OCI-LY1 (cell line): ENCODE measurements around the gene PTPRN2.

Experiments
- CTCF ChIP-seq: fragments of 200-600 bp; sonication (generic), shearing (Covaris generic); IDR thresholded peaks from 2 replicates; pipeline ENCODE4 v1.5.1; 2017; ENCODE audit warnings: mild to moderate bottlenecking, antibody characterized with exemption, low read length, moderate library complexity, mixed read lengths
- EZH2 ChIP-seq: fragments of 200-600 bp; sonication (generic), shearing (Covaris generic); IDR thresholded peaks from 2 replicates; pipeline ENCODE4 v1.8.0; 2017; ENCODE audit warnings: borderline replicate concordance, mixed run types, mild to moderate bottlenecking, antibody characterized with exemption, low read length, moderate library complexity, mixed read lengths

DNA sequence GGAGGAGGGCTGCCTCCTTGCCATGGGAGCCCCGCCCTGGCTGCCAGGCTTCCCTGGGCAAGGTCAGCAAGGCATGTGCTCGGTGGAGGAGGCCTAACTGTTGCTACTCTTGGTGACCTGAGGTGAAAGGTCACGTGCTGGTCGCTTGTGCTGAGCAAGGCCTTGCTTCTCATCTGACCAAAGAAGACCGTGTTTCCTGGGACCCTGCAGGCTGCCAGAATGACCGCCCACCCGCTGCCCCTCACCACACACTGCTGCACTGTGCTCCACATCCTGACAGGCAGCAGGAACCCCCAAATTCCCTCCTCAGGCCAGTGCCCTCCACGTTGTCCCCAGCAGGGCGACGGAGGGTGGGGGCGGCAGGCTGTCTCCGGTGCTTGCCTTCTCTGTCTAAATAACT lies 808.4 kb downstream of the PTPRN2 start:
- no peak for TF ChIP-seq EZH2
- no peak for TF ChIP-seq CTCF
